OCI-LY3 (cell line): Measurements from ENCODE around the gene CEACAM6.

Experiments
- CTCF ChIP-seq: fragments of 200-600, 300-600 bp; sonication (generic); IDR thresholded peaks from 2 replicates; pipeline ENCODE4 v1.5.1; 2014; ENCODE audit warnings: antibody characterized with exemption, low read length, low read depth
- EZH2phosphoT487 ChIP-seq: fragments of 200-600 bp; shearing (Covaris generic); IDR thresholded peaks from 2 replicates; pipeline ENCODE4 v1.6.1; 2018; ENCODE audit warnings: antibody characterized with exemption, mixed run types, low read depth

GRCh38 chr19:41771410-41771809 is 16.1 kb downstream of the CEACAM6 start:
- TF ChIP-seq EZH2phosphoT487 (no peak), CTCF (no peak)
